ACC112 (cell line): Measurements from ENCODE around the gene ADGRD1.

Experiments
- H2AFZ ChIP-seq: fragments of 200-600 bp; sonication (generic); one replicate; pipeline ENCODE4 v1.6.0; 2017; ENCODE audit warnings: antibody characterized with exemption, low read length; ENCODE audit not compliant: unreplicated experiment
- H3K27ac ChIP-seq: fragments of 200-600 bp; sonication (generic); 2 replicates; pipeline ENCODE4 v1.5.1; 2014; ENCODE audit warnings: low read depth, mild to moderate bottlenecking, antibody characterized with exemption, low read length, moderate library complexity
- H3K27me3 ChIP-seq: fragments of 200-600 bp; sonication (generic); 2 replicates; pipeline ENCODE4 v1.6.1; 2014; ENCODE audit warnings: mild to moderate bottlenecking, antibody characterized with exemption, low read length, moderate library complexity, mixed read lengths; ENCODE audit not compliant: insufficient read depth
- H3K36me3 ChIP-seq: fragments of 200-600 bp; sonication (generic); 2 replicates; pipeline ENCODE4 v1.6.1; 2016; ENCODE audit warnings: mild to moderate bottlenecking, antibody characterized with exemption, low read length, moderate library complexity, mixed read lengths; ENCODE audit not compliant: insufficient read depth
- H3K4me1 ChIP-seq: fragments of 200-600 bp; sonication (generic); one replicate; pipeline ENCODE4 v1.6.1; 2016; ENCODE audit warnings: low read length, mixed read lengths; ENCODE audit not compliant: insufficient read depth, unreplicated experiment, control insufficient read depth
- H3K4me3 ChIP-seq: fragments of 200-600 bp; sonication (generic); 2 replicates; pipeline ENCODE4 v1.5.1; 2014; ENCODE audit warnings: mild to moderate bottlenecking, low read depth, low read length
- H3K79me2 ChIP-seq: fragments of 200-600 bp; sonication (generic); one replicate; pipeline ENCODE4 v1.6.0; 2016; ENCODE audit warnings: low read length; ENCODE audit not compliant: control insufficient read depth, unreplicated experiment, insufficient read depth

The ADGRD1 gene

GRCh38 chr12:131133015-131133905 lies 179.6 kb downstream of the ADGRD1 start:
- H3K4me1 ChIP-seq, result no peaks in the 10 kb centered on the region
- H3K4me3 ChIP-seq, result no peak overlapping the region
- no peak overlapping the region for H2AFZ ChIP-seq
- H3K79me2 ChIP-seq, result no peaks in the 10 kb centered on the region
- H3K27me3 ChIP-seq, result no peaks in the 10 kb centered on the region
- no peaks in the 10 kb centered on the region for H3K36me3 ChIP-seq
- H3K27ac ChIP-seq, result no peak overlapping the region

- H3K36me3 ChIP-seq, result no peaks in the 10 kb centered on the region
- no peak overlapping the region for H3K4me3 ChIP-seq
- H3K27me3 ChIP-seq, result no peaks in the 10 kb centered on the region
- H3K4me1 ChIP-seq, result no peaks in the 10 kb centered on the region
- no peaks in the 10 kb centered on the region for H3K79me2 ChIP-seq
- H2AFZ ChIP-seq, result no peak overlapping the region
- H3K27ac ChIP-seq, result no peak overlapping the region
Measured at GRCh38 chr12:131133994-131134393, 180.3 kb downstream of the ADGRD1 start.

GRCh38 chr12:131134523-131135310 lies 181.0 kb downstream of the ADGRD1 start:
- Histone ChIP-seq H3K27me3 (no peaks in the 10 kb centered on the region), H3K36me3 (no peaks in the 10 kb centered on the region), H3K79me2 (no peaks in the 10 kb centered on the region), H3K4me1 (no peaks in the 10 kb centered on the region), H3K4me3 (no peak overlapping the region), H2AFZ (no peak overlapping the region), H3K27ac (no peak overlapping the region)

GRCh38 chr12:131135311-131135785 lies 181.6 kb downstream of the ADGRD1 start:
- H3K79me2 ChIP-seq, result no peaks in the 10 kb centered on the region
- no peak overlapping the region for H3K4me3 ChIP-seq
- H3K36me3 ChIP-seq, result no peaks in the 10 kb centered on the region
- no peak overlapping the region for H3K27ac ChIP-seq
- no peak overlapping the region for H2AFZ ChIP-seq
- no peaks in the 10 kb centered on the region for H3K4me1 ChIP-seq
- H3K27me3 ChIP-seq, result no peaks in the 10 kb centered on the region

GRCh38 chr12:131135786-131136538 lies 182.3 kb downstream of the ADGRD1 start:
- no peak overlapping the region for H2AFZ ChIP-seq
- no peak overlapping the region for H3K27ac ChIP-seq
- no peaks in the 10 kb centered on the region for H3K27me3 ChIP-seq
- no peaks in the 10 kb centered on the region for H3K4me1 ChIP-seq
- no peaks in the 10 kb centered on the region for H3K36me3 ChIP-seq
- H3K4me3 ChIP-seq, result no peak overlapping the region
- H3K79me2 ChIP-seq, result no peaks in the 10 kb centered on the region

- Histone ChIP-seq H3K4me3 (no peak overlapping the region), H3K27me3 (no peaks in the 10 kb centered on the region), H3K36me3 (no peaks in the 10 kb centered on the region), H3K4me1 (no peaks in the 10 kb centered on the region), H2AFZ (no peak overlapping the region), H3K27ac (no peak overlapping the region), H3K79me2 (no peaks in the 10 kb centered on the region)
Measured at GRCh38 chr12:131136539-131136872, 182.8 kb downstream of the ADGRD1 start.

GRCh38 chr12:131137009-131137835 lies 183.5 kb downstream of the ADGRD1 start:
- Histone ChIP-seq H3K4me1 (no peaks in the 10 kb centered on the region), H3K4me3 (no peak overlapping the region), H2AFZ (no peak overlapping the region), H3K27ac (no peak overlapping the region), H3K36me3 (no peaks in the 10 kb centered on the region), H3K79me2 (no peaks in the 10 kb centered on the region), H3K27me3 (no peaks in the 10 kb centered on the region)

GRCh38 chr12:131137836-131138637 lies 184.3 kb downstream of the ADGRD1 start:
- Histone ChIP-seq H3K27ac (no peak overlapping the region), H3K36me3 (no peaks in the 10 kb centered on the region)

GRCh38 chr12:131138638-131139362 lies 185.1 kb downstream of the ADGRD1 start:
- H3K79me2 ChIP-seq, result no peaks in the 10 kb centered on the region
- H3K4me3 ChIP-seq, result no peak overlapping the region
- H2AFZ ChIP-seq, result no peak overlapping the region
- H3K36me3 ChIP-seq, result no peaks in the 10 kb centered on the region
- no peak overlapping the region for H3K27ac ChIP-seq
- H3K4me1 ChIP-seq, result no peaks in the 10 kb centered on the region
- no peaks in the 10 kb centered on the region for H3K27me3 ChIP-seq

More at GRCh38 chr12:131137836-131138637, 184.3 kb downstream of the ADGRD1 start:
- H3K4me1 ChIP-seq, result no peaks in the 10 kb centered on the region
- H3K79me2 ChIP-seq, result no peaks in the 10 kb centered on the region
- H3K27me3 ChIP-seq, result no peaks in the 10 kb centered on the region
- H3K4me3 ChIP-seq, result no peak overlapping the region
- H2AFZ ChIP-seq, result no peak overlapping the region
